Astrocyte (in vitro differentiated cells and primary cell): ENCODE data around the gene SLC25A13. TPM values are rescaled to one million over a fixed set of nuclear protein-coding genes. Genes with fewer than 3 reads are reported as not detected.

Experiments used
- DNase-seq: peaks from one replicate; pipeline ENCODE4 v3.0.0-alpha.2; 2010; ENCODE audit warnings: low read depth
- FAIRE-seq: peaks from 2 replicates; lab custom pipeline; 2011; peaks lifted over from hg19 to GRCh38; lab: Jason Lieb, UNC
- H2AFZ ChIP-seq: 2 replicates; pipeline ENCODE4 v1.6.0; 2012; ENCODE audit warnings: low read depth, low read length, inconsistent platforms
- H3K27ac ChIP-seq: 2 replicates; pipeline ENCODE4 v1.5.1; 2011; ENCODE audit warnings: low read depth, low read length, inconsistent platforms
- H3K27me3 ChIP-seq: 2 replicates; pipeline ENCODE4 v1.6.0; 2011; ENCODE audit warnings: low read length, inconsistent platforms; ENCODE audit not compliant: insufficient read depth
- H3K36me3 ChIP-seq: 2 replicates; pipeline ENCODE4 v1.5.1; 2011; ENCODE audit warnings: low read length, inconsistent platforms; ENCODE audit not compliant: insufficient read depth
- H3K4me1 ChIP-seq: 2 replicates; pipeline ENCODE4 v1.5.1; 2011; ENCODE audit warnings: low read length, inconsistent platforms; ENCODE audit not compliant: insufficient read depth
- H3K4me2 ChIP-seq: 2 replicates; pipeline ENCODE4 v1.6.0; 2012; ENCODE audit warnings: low read length, inconsistent platforms
- H3K4me3 ChIP-seq: 2 replicates; pipeline ENCODE4 v1.5.1; 2011; ENCODE audit warnings: low read depth, mild to moderate bottlenecking, low read length, inconsistent platforms; ENCODE audit not compliant: insufficient read depth
- H3K79me2 ChIP-seq: 2 replicates; pipeline ENCODE4 v1.6.0; 2012; ENCODE audit warnings: mild to moderate bottlenecking, low read length, inconsistent platforms; ENCODE audit not compliant: insufficient read depth
- H3K9ac ChIP-seq: 2 replicates; pipeline ENCODE4 v1.6.0; 2012; ENCODE audit warnings: mild to moderate bottlenecking, low read length, inconsistent platforms
- H3K9me3 ChIP-seq: 2 replicates; pipeline ENCODE4 v1.5.1; 2012; ENCODE audit warnings: low read depth, mild to moderate bottlenecking, low read length, inconsistent platforms; ENCODE audit not compliant: insufficient read depth
- H4K20me1 ChIP-seq: 2 replicates; pipeline ENCODE4 v1.6.0; 2012; ENCODE audit warnings: low read length, inconsistent platforms; ENCODE audit not compliant: insufficient read depth
- H3K27ac Mint-ChIP-seq: one replicate; pipeline ENCODE4 v1.8.0; 2021; ENCODE audit warnings: mild to moderate bottlenecking, mixed read lengths; ENCODE audit not compliant: unreplicated experiment
- H3K27me3 Mint-ChIP-seq: one replicate; pipeline ENCODE4 v1.8.0; 2021; ENCODE audit warnings: low read depth, mixed read lengths; ENCODE audit not compliant: unreplicated experiment
- H3K36me3 Mint-ChIP-seq: one replicate; pipeline ENCODE4 v1.8.0; 2021; ENCODE audit warnings: low read depth, mixed read lengths; ENCODE audit not compliant: unreplicated experiment
- H3K4me1 Mint-ChIP-seq: one replicate; pipeline ENCODE4 v1.8.0; 2021; ENCODE audit warnings: low read depth, mixed read lengths; ENCODE audit not compliant: unreplicated experiment
- H3K4me3 Mint-ChIP-seq: one replicate; pipeline ENCODE4 v1.8.0; 2021; ENCODE audit warnings: mild to moderate bottlenecking, moderate library complexity, mixed read lengths; ENCODE audit not compliant: unreplicated experiment
- H3K9me3 Mint-ChIP-seq: one replicate; pipeline ENCODE4 v1.8.0; 2021; ENCODE audit warnings: mild to moderate bottlenecking, mixed read lengths; ENCODE audit not compliant: unreplicated experiment
- CTCF ChIP-seq: IDR thresholded peaks from 2 replicates; pipeline ENCODE4 v1.5.1; 2011; ENCODE audit warnings: low read depth, mild to moderate bottlenecking, inconsistent platforms, low read length, moderate library complexity; ENCODE audit not compliant: insufficient read depth
- EZH2 ChIP-seq: IDR thresholded peaks from 2 replicates; pipeline ENCODE4 v1.6.1; 2012; ENCODE audit warnings: mild to moderate bottlenecking, low read length, inconsistent platforms; ENCODE audit not compliant: insufficient read depth
- total RNA-seq: library from RNA; stranded (reverse); gene quantifications from 2 replicates; pipeline ENCODE4 v1.2.1, GENCODE V29; 2021

The SLC25A13 gene
- total RNA-seq, 1 donor from 2014 or later = 58.1 TPM

GRCh38 chr7:96199421-96199820 is 122.5 kb downstream of the SLC25A13 start:
- H3K4me1 Mint-ChIP-seq = peaks cover 31% of the 10 kb centered on the region
- Histone ChIP-seq H3K27ac (no peak overlapping the region), H2AFZ (no peak overlapping the region), H4K20me1 (no peaks in the 10 kb centered on the region), H3K9me3 (no peaks in the 10 kb centered on the region), H3K36me3 (no peaks in the 10 kb centered on the region), H3K79me2 (no peaks in the 10 kb centered on the region), H3K4me1 (no peaks in the 10 kb centered on the region), H3K9ac (no peak overlapping the region), H3K27me3 (no peaks in the 10 kb centered on the region), H3K4me3 (no peak overlapping the region), H3K4me2 (no peak overlapping the region)
- no peak overlapping the region for H3K4me3 Mint-ChIP-seq
- H3K27me3 Mint-ChIP-seq = no peaks in the 10 kb centered on the region
- no peaks in the 10 kb centered on the region for H3K36me3 Mint-ChIP-seq
- no peak overlapping the region for H3K27ac Mint-ChIP-seq
- no peaks in the 10 kb centered on the region for H3K9me3 Mint-ChIP-seq
- peak; percentile 35 for DNase-seq
- no peak for TF ChIP-seq EZH2
- TF ChIP-seq CTCF = no peak
- no peak for FAIRE-seq

- Mint-ChIP-seq H3K4me1 (peaks cover 31% of the 10 kb centered on the region), H3K4me3 (no peak overlapping the region), H3K27me3 (no peaks in the 10 kb centered on the region), H3K9me3 (no peaks in the 10 kb centered on the region), H3K27ac (no peak overlapping the region), H3K36me3 (no peaks in the 10 kb centered on the region)
- Histone ChIP-seq H3K27me3 (no peaks in the 10 kb centered on the region), H3K79me2 (no peaks in the 10 kb centered on the region), H2AFZ (no peak overlapping the region), H3K4me2 (no peak overlapping the region), H3K36me3 (no peaks in the 10 kb centered on the region), H3K4me1 (no peaks in the 10 kb centered on the region), H3K4me3 (no peak overlapping the region), H3K27ac (no peak overlapping the region), H3K9me3 (no peaks in the 10 kb centered on the region), H3K9ac (no peak overlapping the region), H4K20me1 (no peaks in the 10 kb centered on the region)
- DNase-seq (peak; percentile 31), FAIRE-seq (no peak)
- no peak for TF ChIP-seq CTCF
- no peak for TF ChIP-seq EZH2
Observed at GRCh38 chr7:96198047-96198636, 123.8 kb downstream of the SLC25A13 start.

- no peak for DNase-seq
- no peak for FAIRE-seq
- Histone ChIP-seq H3K27me3 (no peaks in the 10 kb centered on the region), H3K4me3 (no peak overlapping the region), H4K20me1 (no peaks in the 10 kb centered on the region), H3K9me3 (no peaks in the 10 kb centered on the region), H3K4me1 (no peaks in the 10 kb centered on the region), H3K27ac (no peak overlapping the region), H3K36me3 (no peaks in the 10 kb centered on the region), H2AFZ (no peak overlapping the region), H3K79me2 (no peaks in the 10 kb centered on the region), H3K4me2 (no peak overlapping the region), H3K9ac (no peak overlapping the region)
- Mint-ChIP-seq H3K4me3 (no peak overlapping the region), H3K36me3 (peaks cover 4% of the 10 kb centered on the region), H3K27me3 (no peaks in the 10 kb centered on the region), H3K9me3 (no peaks in the 10 kb centered on the region), H3K27ac (peak overlapping the region; percentile 11), H3K4me1 (peaks cover 31% of the 10 kb centered on the region)
- TF ChIP-seq CTCF (no peak), EZH2 (no peak)
Observed at GRCh38 chr7:96196676-96197075, 125.2 kb downstream of the SLC25A13 start.
